ENCODE data around the gene PIK3C3.

DNA sequence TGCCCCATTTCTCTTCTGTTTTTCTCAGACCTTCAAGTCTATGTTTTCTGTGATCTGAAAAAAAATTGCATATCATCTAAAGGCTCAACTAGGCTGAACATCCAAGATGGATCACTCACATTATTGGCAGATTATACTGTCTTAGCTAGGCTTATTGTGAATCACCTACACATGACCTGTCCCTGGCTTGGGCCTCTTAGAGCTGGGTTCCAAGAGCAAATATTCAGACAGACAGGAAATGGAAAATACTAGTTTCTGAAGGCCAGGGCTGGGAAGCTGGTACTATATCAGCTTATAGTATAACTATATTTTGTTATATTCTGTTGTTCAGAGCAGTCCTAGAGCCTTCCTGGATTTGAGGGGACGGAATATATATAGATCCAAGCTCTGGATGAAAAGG is 90.3 kb downstream of the PIK3C3 start:
- TF ChIP-seq, protein P1, sequence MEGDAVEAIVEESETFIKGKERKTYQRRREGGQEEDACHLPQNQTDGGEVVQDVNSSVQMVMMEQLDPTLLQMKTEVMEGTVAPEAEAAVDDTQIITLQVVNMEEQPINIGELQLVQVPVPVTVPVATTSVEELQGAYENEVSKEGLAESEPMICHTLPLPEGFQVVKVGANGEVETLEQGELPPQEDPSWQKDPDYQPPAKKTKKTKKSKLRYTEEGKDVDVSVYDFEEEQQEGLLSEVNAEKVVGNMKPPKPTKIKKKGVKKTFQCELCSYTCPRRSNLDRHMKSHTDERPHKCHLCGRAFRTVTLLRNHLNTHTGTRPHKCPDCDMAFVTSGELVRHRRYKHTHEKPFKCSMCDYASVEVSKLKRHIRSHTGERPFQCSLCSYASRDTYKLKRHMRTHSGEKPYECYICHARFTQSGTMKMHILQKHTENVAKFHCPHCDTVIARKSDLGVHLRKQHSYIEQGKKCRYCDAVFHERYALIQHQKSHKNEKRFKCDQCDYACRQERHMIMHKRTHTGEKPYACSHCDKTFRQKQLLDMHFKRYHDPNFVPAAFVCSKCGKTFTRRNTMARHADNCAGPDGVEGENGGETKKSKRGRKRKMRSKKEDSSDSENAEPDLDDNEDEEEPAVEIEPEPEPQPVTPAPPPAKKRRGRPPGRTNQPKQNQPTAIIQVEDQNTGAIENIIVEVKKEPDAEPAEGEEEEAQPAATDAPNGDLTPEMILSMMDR (conservative IDR thresholded peaks at IDR 0.05; ENCODE audit: low read length) = no peak
- no peak for TF ChIP-seq EZH2phosphoT487 (IDR thresholded peaks at IDR 0.05; ENCODE audit: borderline replicate concordance, low read depth, low read length)

Measured in OCI-LY7 (cell line).